Neural progenitor cell (in vitro differentiated cells): ENCODE measurements around the gene MTRF1L.

Source experiments
- EZH2 ChIP-seq: fragments of 200-600 bp; sonication (generic); IDR thresholded peaks from 2 replicates; pipeline ENCODE4 v1.6.1; 2017; ENCODE audit warnings: antibody characterized with exemption, mild to moderate bottlenecking, moderate library complexity
- EZH2phosphoT487 ChIP-seq: fragments of 200-600 bp; sonication (generic); IDR thresholded peaks from 2 replicates; pipeline ENCODE4 v1.6.1; 2017; ENCODE audit warnings: antibody characterized with exemption
- TF ChIP-seq, protein P1 (sequence below): fragments of 200-600 bp; sonication (generic); IDR thresholded peaks from 2 replicates; pipeline ENCODE4 v1.5.1; 2017; ENCODE audit warnings: antibody characterized with exemption, mild to moderate bottlenecking

DNA sequence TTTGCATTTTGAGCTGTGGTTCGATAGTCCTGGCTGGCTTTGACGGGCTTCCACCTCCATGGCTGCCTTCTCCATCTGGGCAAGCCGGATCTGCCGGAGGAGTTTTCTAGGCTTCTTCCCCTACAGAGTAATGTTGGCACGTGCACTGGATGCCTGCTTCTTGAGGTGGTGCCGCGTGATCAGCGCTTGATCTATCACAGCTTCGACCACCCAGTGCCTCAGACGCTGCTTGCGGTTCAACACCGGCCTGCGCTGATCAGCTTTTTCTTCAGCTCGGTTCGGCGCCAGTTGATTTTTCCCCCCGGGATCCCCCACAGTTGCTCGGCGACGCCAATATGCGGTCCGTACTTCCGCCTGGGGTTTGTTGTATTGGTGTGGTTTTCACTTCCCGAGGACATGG lies 43.2 kb downstream of the MTRF1L start:
- TF ChIP-seq, protein P1, sequence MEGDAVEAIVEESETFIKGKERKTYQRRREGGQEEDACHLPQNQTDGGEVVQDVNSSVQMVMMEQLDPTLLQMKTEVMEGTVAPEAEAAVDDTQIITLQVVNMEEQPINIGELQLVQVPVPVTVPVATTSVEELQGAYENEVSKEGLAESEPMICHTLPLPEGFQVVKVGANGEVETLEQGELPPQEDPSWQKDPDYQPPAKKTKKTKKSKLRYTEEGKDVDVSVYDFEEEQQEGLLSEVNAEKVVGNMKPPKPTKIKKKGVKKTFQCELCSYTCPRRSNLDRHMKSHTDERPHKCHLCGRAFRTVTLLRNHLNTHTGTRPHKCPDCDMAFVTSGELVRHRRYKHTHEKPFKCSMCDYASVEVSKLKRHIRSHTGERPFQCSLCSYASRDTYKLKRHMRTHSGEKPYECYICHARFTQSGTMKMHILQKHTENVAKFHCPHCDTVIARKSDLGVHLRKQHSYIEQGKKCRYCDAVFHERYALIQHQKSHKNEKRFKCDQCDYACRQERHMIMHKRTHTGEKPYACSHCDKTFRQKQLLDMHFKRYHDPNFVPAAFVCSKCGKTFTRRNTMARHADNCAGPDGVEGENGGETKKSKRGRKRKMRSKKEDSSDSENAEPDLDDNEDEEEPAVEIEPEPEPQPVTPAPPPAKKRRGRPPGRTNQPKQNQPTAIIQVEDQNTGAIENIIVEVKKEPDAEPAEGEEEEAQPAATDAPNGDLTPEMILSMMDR = no peak
- TF ChIP-seq EZH2 = no peak
- TF ChIP-seq EZH2phosphoT487 = no peak
